ENCODE data around the gene UCN2.

DNA sequence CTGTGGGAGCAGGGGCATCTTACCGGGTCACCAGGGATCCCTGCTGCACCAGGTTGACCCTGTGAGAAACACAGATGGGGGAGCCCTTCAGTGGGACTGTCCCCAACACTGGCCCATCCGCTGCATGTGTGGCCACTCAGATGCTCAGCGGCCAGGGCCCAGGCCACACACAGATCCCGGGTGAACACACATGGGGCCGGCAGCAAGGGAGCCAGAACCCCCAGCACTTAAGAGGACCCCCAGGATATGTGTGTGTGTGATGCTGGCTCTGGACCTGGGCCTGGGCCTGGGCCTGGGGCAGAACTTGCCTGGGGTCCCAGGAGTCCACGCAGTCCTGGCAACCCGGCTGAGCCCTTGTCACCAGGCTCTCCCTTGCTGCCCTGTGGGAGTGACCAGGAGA lies 4.9 kb upstream of the UCN2 start:
- TF ChIP-seq SRF (IDR thresholded peaks at IDR 0.05; ENCODE audit: low read depth, low read length) (no peak), CTCF (IDR thresholded peaks at IDR 0.05; ENCODE audit: control extremely low read depth in 1 of 3, insufficient read depth in 1 of 3, low read depth in 1 of 3, low read length in 3 of 3) (no peak), TCF12 (IDR thresholded peaks at IDR 0.05; ENCODE audit: low read depth, low read length) (no peak), CTBP2 (IDR thresholded peaks at IDR 0.05; ENCODE audit: borderline replicate concordance, insufficient read depth, insufficient read length, low read length) (no peak), HDAC6 (IDR thresholded peaks at IDR 0.05; ENCODE audit: low read depth, low read length) (no peak), EGR1 (IDR thresholded peaks at IDR 0.05; ENCODE audit: borderline replicate concordance, low read depth, low read length) (no peak), SP4 (IDR thresholded peaks at IDR 0.05; ENCODE audit: low read length) (no peak), POLR2A (IDR thresholded peaks at IDR 0.05; ENCODE audit: control extremely low read depth in 1 of 2, low read depth in 2 of 2, low read length in 2 of 2) (no peak), SP1 (IDR thresholded peaks at IDR 0.05; ENCODE audit: low read depth, low read length) (no peak), EP300 (IDR thresholded peaks at IDR 0.05; ENCODE audit: borderline replicate concordance in 1 of 2, low read depth in 2 of 2, low read length in 2 of 2) (no peak), ZNF274 (IDR thresholded peaks at IDR 0.05; ENCODE audit: borderline replicate concordance, extremely low read depth, low read length) (no peak), TAF1 (IDR thresholded peaks at IDR 0.05; ENCODE audit: low read depth, low read length) (no peak)

All from H1 (cell line).